Measurements from ENCODE around the gene ARHGAP6.

DNA sequence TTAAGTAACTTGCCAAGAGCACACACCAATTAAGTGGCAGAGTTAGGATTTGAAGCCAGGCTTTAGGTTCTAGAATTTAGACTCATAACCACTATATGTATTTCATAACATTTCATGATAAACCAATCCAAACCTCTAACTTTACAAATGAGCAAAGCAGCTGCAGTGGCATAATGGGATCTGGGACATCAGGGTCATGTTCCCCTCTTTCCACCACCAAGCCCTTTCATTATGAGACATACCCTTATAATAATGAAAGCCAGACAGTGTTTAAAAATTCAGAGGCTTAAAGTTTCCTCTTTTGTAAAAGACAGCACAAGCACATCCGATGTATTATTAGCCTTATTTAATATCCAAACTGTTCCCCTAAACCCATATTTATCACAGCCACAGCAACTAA lies 400.8 kb downstream of the ARHGAP6 start:
- TF ChIP-seq ZNF274 (IDR thresholded peaks at IDR 0.05; ENCODE audit: low read depth, low read length) (no peak), SUZ12 (IDR thresholded peaks at IDR 0.05; ENCODE audit: extremely low read depth, insufficient read depth, insufficient read length) (no peak)
